Umbilical cord (tissue), 2 donors: Measurements from ENCODE around the gene MARCKSL1. TPM values are rescaled to one million over a fixed set of nuclear protein-coding genes. Genes with fewer than 3 reads are reported as not detected.
"Not testable (repeated sequence)": the region's sequence is repeated elsewhere in the genome, so short reads cannot be mapped to it uniquely, and the experiment has no call there.

Source experiments
- DNase-seq: peaks from one replicate; pipeline ENCODE4 v3.0.0-alpha.2; 2015; ENCODE audit warnings: low spot score
- total RNA-seq: library from RNA; depleted of rRNA; stranded (reverse); fragments of >200 nt; gene quantifications from one replicate; pipeline ENCODE4 v1.2.3, GENCODE V29; 2014; ENCODE audit warnings: low replicate concordance; ENCODE audit not compliant: insufficient read depth

MARCKSL1 gene, protein sequence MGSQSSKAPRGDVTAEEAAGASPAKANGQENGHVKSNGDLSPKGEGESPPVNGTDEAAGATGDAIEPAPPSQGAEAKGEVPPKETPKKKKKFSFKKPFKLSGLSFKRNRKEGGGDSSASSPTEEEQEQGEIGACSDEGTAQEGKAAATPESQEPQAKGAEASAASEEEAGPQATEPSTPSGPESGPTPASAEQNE
- total RNA-seq, result 6.0 TPM

GRCh38 chr1:32335790-32336590 is at the start of gene MARCKSL1:
Gene MARCKSL1 (minus strand): TSS chr1:32336233. CDS start chr1:32336033, 200 bp downstream.
- peak; percentile 77 for DNase-seq

DNA sequence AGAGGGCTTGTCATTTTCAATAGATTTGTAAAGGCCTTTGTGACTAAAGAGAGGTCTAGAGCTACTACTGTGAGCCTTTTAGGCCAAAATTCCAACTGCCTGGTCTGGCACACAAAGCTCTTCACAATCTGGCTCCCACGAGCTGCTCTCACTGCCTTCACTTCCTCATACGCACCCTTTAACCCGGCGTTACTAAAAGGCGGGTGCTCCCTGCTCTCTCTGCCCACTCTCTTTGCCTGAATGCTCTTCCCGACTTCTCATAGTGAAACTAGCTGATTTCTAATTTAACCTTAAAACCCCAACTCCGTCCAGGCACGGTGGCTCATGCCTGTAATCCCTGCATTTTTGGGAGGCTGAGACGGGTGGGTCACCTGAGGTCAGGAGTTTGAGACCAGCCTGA is 44.0 kb upstream of the MARCKSL1 start:
- no peak for DNase-seq

- DNase-seq, result no peak
These were observed 41.6 kb upstream of the MARCKSL1 start for GRCh38 chr1:32377541-32378220.

DNA sequence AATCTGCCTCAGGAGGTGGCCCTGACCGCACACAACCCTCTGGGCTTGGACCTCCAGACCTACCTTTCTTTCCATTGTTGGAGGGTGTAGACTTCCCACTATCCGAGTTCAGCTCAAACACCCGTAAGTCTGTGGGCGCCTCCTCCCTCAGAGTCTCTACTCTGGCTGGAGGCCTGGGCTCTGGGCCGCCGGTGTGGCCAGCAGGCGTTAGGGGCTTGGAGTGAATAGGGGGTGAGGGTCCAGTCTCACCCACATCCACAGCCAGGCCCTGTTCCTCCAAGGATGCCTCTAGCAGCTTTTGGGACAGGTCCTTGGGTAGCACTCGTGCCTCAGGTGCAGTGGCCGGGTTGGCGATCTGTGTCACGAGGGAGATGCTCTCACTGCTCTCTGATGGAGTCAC is 40.2 kb upstream of the MARCKSL1 start:
- DNase-seq, result no peak

- no peak for DNase-seq
These were observed 38.1 kb upstream of the MARCKSL1 start for GRCh38 chr1:32373996-32374592.

GRCh38 chr1:32372149-32372756 is 36.2 kb upstream of the MARCKSL1 start:
- DNase-seq, result no peak

DNA sequence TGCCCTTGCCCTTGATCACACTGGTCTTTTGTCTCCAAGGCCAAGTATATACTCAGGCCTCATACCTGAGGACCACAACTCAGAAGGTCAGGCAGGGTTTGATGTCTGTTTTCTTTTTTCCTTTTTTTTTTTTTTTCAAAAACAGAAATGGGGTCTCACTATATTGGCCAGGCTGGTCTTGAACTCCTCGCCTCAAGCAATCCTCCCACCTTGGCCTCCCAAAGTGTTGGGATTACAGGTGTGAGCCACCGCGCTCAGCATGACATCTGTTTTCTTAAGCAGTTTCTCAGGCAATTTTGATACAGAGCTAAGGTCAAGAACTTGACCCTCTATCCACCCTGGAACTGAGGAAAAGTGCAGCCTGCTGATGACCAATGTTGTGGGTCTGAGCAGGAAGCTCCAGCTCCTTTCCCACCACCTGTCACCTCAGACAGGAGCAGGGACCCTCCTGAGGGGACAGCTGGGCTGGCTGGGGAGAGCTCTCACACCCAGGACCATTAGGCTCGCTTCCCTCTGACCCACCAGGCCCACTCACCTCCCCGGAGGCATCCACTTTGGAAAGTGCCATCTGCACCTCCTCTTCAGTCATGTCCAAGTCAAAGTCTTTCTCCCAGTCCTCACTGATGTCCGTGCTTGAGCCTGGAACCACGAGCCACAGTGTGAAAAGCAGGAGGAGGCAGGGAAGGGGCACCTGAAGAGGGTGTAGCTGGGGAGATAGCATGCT is 32.0 kb upstream of the MARCKSL1 start:
- no peak for DNase-seq

DNA sequence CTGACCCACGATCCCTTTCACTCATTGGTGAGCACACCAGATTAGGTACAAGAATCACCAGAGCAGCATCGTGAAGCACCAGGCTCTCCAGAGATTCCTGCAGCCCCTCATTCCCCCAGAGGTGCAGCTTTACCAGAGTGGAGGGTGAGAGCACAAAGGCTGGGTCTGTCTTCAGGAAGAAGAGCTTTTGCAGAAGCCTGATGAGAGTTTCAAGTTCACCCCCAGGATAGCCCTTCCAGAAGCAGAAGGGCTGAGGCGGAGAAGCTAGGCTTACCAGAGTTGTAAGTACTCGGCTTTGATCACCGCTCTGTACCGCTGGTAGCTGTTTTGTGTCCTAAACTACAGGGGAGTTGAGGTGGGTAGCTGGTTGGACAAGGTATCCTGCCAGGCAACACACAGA is 29.4 kb upstream of the MARCKSL1 start:
- DNase-seq, result no peak

GRCh38 chr1:32364836-32365235 is 28.8 kb upstream of the MARCKSL1 start:
- DNase-seq, result no peak

- no peak for DNase-seq
These were observed 27.7 kb upstream of the MARCKSL1 start for GRCh38 chr1:32363713-32364112.

- no peak for DNase-seq
These were observed 26.7 kb upstream of the MARCKSL1 start, which contains the start of the genes FAM229A and TSSK3 for GRCh38 chr1:32362474-32363313. Gene FAM229A (minus strand): TSS chr1:32362485. CDS start chr1:32362091, 394 bp downstream. Gene TSSK3 (plus strand): TSS chr1:32362539. CDS start chr1:32362702, 163 bp downstream.

DNA sequence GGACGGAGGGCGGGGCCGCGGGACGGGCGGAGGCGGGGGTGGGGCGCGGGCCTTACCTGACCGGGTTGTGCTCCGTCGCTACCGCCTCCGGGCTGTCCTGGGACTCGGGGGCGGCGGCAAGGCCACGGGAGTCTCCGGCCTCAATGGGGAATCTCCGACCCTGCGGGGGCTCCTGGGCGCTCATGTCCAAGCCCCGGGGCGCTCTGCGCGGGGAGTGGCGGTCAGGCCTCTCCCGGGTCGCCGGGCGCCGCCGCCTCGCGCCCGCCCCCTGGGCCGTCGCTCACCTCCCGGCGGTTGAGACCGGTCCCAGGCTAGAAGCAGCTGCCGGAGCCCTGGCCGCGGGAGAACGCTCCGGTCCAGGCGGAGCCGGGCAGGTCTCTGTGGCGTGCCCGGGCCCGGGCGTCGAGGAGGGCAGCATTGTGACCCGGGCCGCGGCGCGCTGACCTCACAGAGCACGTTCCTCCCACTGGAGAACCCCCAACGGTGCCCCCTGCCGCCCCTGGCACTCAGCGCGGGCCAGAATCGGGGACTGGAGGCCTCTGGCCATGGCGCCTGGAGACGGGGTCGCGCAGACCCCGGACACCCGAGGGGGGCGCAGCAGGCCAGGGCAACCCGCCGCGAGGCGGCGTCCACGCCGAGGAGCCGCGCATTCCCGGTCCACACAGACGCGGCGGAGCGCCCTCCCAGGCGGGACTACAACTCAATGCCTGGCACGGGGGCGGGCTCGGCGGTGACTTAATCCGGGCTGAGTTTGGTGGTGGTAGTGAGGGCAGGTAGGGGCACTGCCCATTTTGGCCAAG is 25.8 kb upstream of the MARCKSL1 start:
- peak; percentile 66 for DNase-seq

- no peak for DNase-seq
These were observed 25.3 kb upstream of the MARCKSL1 start for GRCh38 chr1:32361308-32361673.

DNA sequence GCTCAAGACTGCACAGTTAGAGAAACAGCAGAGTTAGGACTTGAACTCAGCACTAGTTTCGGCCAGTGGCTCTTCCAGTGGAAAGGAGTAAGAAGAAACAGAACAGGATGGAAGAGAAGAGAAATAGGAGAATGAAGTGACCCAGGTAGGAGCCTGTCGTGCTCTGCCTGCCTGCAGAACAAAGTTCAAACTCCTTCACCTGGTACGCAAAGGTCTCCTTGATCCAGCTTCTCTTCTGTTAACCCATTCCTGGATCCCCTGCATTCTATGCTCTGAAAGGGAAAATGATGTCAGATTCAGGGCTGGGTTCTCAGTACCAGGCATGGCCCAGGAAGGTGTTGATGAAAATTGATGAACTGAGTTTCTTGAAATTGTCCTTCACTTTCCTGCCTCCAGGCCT is 22.4 kb upstream of the MARCKSL1 start:
- no peak for DNase-seq

GRCh38 chr1:32357614-32358013 is 21.6 kb upstream of the MARCKSL1 start:
- no peak for DNase-seq

DNA sequence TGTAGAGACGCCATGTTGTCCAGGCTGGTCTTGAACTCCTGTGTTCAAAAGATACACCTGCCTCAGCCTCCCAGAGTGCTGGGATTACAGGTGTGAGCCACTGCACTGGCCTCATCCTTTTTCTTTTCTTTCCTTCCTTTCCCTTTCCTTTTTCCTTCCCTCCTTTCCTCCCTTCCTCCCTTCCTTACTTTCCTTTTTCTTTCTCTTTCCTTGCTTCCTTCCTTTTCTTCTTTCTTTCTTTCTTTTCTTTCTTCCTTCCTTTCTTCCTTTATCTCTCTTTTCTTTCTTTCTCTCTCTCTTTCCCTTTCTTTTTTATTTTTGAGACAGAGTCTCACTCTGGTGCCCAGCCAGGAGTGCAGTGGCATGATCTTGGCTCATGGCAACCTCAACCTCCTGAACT is 20.4 kb upstream of the MARCKSL1 start:
- DNase-seq, result no peak

- not testable (repeated sequence) for DNase-seq
These were observed 19.7 kb upstream of the MARCKSL1 start for GRCh38 chr1:32355778-32356177.

- DNase-seq, result peak; percentile 71
These were observed 18.0 kb upstream of the MARCKSL1 start for GRCh38 chr1:32353886-32354570.

DNA sequence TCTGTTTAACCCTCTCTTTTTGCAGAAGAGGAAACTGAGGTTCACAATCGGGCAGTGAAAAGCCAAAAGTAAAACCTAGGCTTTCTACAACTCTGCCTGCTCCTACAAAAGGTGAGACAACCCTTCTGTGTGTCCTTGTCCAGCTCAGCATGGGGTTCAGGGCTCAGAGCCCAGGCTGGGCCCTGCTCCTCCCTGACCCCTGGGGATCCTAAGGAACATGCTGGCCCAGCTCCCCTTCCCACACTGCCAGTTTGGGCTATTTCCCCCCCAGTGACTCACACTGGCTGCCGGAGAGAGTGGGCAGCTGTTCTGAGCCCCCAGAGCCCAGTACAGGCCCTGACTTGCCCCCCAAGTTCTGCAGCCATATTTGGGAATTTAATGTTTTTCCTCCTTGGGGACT is 17.4 kb upstream of the MARCKSL1 start:
- no peak for DNase-seq
